HL-60 (cell line): Measurements from ENCODE around the gene CHST2.
"Not testable (repeated sequence)": the region's sequence is repeated elsewhere in the genome, so short reads cannot be mapped to it uniquely, and the experiment has no call there.

Source experiments
- DNase-seq, 2 experiments: peaks; one replicate each; pipeline ENCODE4 v3.0.0-alpha.2; 2010 to 2020; ENCODE audit warnings: low read depth in 1 of 2, low spot score in 1 of 2
- H3K27ac ChIP-seq: fragments of 250-450 bp; sonication (Bioruptor Pico); replicated peaks from 2 replicates; pipeline ENCODE4 v1.5.1; 2020; ENCODE audit warnings: mild to moderate bottlenecking, moderate library complexity
- H3K27me3 ChIP-seq: fragments of 250-450 bp; sonication (Bioruptor Pico); 2 replicates; pipeline ENCODE4 v1.5.1; 2021; ENCODE audit warnings: mild to moderate bottlenecking, moderate library complexity; ENCODE audit not compliant: insufficient read depth, poor library complexity, severe bottlenecking
- H3K4me3 ChIP-seq: replicated peaks from 2 replicates; pipeline ENCODE4 v1.5.1; 2011; ENCODE audit warnings: mild to moderate bottlenecking, control low read depth, low read length; ENCODE audit not compliant: insufficient read depth
- CTCF ChIP-seq: IDR thresholded peaks from one replicate; pipeline ENCODE4 v1.5.1; 2011; ENCODE audit warnings: low read length, control low read depth, inconsistent platforms; ENCODE audit not compliant: insufficient read depth
- GABPA ChIP-seq: IDR thresholded peaks from 2 replicates; pipeline ENCODE4 v1.6.1; 2012; ENCODE audit warnings: low read depth
- POLR2AphosphoS5 ChIP-seq: IDR thresholded peaks from 2 replicates; pipeline ENCODE4 v1.6.1; 2012; ENCODE audit warnings: low read depth
- REST ChIP-seq: IDR thresholded peaks from 2 replicates; pipeline ENCODE4 v1.6.1; 2012; ENCODE audit warnings: low read depth; ENCODE audit not compliant: insufficient replicate concordance
- SPI1 ChIP-seq: IDR thresholded peaks from 2 replicates; pipeline ENCODE4 v1.6.1; 2012; ENCODE audit warnings: low read depth, mild to moderate bottlenecking, borderline replicate concordance
- long read RNA-seq: library from polyadenylated mRNA; unstranded; transcript quantifications from one replicate; pipeline ENCODE4 v2.0.0, GENCODE V29; 2020

Gene CHST2
- long read RNA-seq = 0 reads

GRCh38 chr3:143119009-143119914 lies at the start of gene CHST2:
TSS of gene CHST2 (plus strand) at chr3:143119771. CDS start at chr3:143120817, 1,046 bp downstream.
- no peak within 1 kb of the TSS for H3K27ac ChIP-seq

GRCh38 chr3:143070977-143071551 lies 48.5 kb upstream of the CHST2 start:
- no peak for DNase-seq
- TF ChIP-seq SPI1 (no peak), GABPA (no peak), POLR2AphosphoS5 (no peak), REST (no peak), CTCF (no peak)
- no peak overlapping the region for H3K4me3 ChIP-seq

More at GRCh38 chr3:143119009-143119914, at the start of gene CHST2:
- H3K27me3 ChIP-seq = peaks cover 63% of the 10 kb centered on the region
- TF ChIP-seq POLR2AphosphoS5 (no peak), SPI1 (no peak), GABPA (no peak), REST (no peak), CTCF (no peak)
- peak in 1 of 2 experiments; percentile 19 for DNase-seq
- peak within 1 kb of the TSS; percentile 63 for H3K4me3 ChIP-seq

GRCh38 chr3:143071776-143072175 lies 47.8 kb upstream of the CHST2 start:
- Histone ChIP-seq H3K4me3 (no peak overlapping the region), H3K27ac (no peak overlapping the region), H3K27me3 (no peaks in the 10 kb centered on the region)
- no peak for TF ChIP-seq REST
- TF ChIP-seq SPI1 = no peak
- no peak for TF ChIP-seq POLR2AphosphoS5
- no peak for TF ChIP-seq CTCF
- no peak for TF ChIP-seq GABPA
- no peak for DNase-seq

More at GRCh38 chr3:143070977-143071551, 48.5 kb upstream of the CHST2 start:
- H3K27ac ChIP-seq = no peak overlapping the region
- no peaks in the 10 kb centered on the region for H3K27me3 ChIP-seq

GRCh38 chr3:143072298-143073020 lies 47.1 kb upstream of the CHST2 start:
- H3K4me3 ChIP-seq, DNase-seq, H3K27ac ChIP-seq, H3K27me3 ChIP-seq: not testable (repeated sequence)

- not testable (repeated sequence) for H3K27ac ChIP-seq, H3K27me3 ChIP-seq, H3K4me3 ChIP-seq, DNase-seq
These were observed 46.0 kb upstream of the CHST2 start for GRCh38 chr3:143073541-143073940.
